Stimulated activated CD4-positive, alpha-beta T cell treated with anti-CD3 and anti-CD28 coated beads, Interleukin-4, amount 100 ng/mL, for 24 hours (primary cell): ENCODE results near the gene SLC7A6OS.
"Not testable (repeated sequence)": the region's sequence is repeated elsewhere in the genome, so short reads cannot be mapped to it uniquely, and the experiment has no call there.

ENCODE experiments used
- DNase-seq: peaks from one replicate; pipeline ENCODE4 v3.0.0-alpha.2; 2020

The SLC7A6OS gene

DNA sequence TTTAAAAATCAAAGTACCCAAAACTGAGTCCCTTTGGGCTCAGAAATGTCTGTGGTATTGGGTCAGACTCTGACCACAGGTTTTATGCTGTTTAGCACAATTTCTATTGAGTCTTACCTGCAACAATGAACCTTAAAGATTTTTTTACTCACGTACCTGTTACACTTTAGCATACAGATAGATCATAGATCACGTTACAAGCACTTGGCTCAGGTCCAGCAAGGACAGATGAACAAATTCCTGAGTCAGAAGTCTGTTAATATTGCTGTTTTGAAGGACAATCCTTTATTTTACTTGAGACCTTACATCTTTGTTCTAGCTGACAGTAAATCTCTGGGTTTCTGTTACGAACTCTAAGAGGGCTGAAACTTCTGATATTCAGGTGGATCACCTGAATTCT, 12.8 kb downstream of the SLC7A6OS start:
- no peak for DNase-seq

DNA sequence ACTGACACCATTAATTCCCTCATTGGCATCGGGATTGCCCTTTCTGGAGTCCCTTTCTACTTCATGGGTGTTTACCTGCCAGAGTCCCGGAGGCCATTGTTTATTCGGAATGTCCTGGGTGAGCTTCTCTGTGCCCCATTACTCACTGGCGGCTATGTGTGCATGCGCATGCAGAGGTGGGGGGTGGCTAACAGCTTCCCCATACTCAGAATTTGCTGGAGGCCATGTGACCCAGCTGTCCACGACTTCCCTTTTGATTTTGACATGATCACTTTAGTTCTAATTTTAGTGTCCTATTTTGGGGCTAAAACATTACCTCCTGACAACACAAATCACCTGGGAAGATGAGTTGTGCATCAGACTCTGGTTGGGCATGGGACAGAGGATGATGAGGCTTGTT, 14.1 kb downstream of the SLC7A6OS start:
- no peak for DNase-seq

DNA sequence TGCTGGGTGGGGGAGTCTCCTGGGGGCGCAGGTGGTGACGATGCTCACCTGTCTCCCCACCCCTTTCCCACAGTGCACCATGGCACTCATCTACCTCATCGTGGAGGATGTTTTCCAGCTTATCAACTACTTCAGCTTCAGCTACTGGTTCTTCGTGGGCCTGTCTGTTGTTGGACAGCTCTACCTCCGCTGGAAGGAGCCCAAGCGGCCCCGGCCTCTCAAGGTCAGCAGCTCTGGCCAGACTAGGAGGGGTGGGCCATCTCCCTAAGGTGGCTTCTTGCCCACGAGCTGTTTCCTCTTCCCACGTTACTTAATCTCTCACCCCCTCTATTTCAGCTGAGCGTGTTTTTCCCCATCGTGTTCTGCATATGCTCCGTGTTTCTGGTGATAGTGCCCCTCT, 14.5 kb downstream of the SLC7A6OS start:
- no peak for DNase-seq

DNA sequence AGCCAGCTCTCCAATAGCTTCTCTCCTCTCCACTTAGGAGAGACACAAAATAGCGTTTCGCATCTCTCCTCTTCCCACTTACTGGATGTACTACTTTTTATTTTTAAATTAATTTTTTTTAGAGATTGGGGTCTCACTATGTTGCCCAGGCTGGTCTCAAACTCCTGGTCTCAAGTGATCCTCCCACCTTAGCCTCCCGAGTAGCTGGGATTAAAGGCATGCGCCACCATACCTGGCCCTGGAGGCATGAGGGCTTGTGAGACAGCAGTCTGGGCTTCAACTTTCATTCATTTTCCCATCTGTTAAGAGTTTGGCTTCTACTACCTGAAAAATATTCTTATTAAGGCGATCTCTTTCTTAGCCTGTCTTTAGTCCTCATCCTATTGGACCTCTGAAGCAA, 18.3 kb downstream of the SLC7A6OS start:
- DNase-seq, result no peak

DNA sequence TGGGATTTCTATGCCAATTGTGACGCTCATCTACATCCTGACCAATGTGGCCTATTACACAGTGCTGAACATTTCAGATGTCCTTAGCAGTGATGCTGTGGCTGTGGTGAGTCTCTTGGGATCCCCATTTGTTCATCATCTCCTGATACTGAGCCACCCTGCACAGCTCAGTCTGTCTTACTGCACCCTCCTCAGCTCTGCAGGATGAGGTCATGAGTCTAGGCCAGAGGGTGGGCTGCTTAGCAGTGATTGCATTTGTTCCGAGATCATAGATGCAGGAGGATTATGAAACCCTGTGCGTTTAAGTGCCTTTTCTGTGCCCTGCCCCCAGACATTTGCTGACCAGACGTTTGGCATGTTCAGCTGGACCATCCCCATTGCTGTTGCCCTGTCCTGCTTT, 19.5 kb downstream of the SLC7A6OS start:
- no peak for DNase-seq

DNA sequence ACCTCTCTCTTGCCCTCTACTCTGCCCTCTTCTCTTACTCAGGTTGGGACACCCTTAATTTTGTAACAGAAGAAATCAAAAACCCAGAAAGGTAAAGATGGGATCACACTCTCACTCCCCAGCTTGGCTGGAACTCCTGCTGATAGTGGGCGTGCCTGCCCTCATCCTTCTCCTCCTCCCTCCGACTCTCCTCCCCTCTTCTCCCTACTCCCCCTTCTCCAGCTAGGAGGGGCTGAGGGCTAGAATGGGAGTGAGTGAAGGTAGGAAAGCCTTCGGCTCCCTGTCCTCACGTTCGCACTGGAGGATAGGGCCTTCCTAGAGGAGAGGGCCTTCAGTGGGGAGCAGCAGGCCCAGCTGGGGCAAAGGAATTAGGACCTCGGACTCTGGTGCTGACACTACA, 20.3 kb downstream of the SLC7A6OS start:
- DNase-seq, result no peak

DNA sequence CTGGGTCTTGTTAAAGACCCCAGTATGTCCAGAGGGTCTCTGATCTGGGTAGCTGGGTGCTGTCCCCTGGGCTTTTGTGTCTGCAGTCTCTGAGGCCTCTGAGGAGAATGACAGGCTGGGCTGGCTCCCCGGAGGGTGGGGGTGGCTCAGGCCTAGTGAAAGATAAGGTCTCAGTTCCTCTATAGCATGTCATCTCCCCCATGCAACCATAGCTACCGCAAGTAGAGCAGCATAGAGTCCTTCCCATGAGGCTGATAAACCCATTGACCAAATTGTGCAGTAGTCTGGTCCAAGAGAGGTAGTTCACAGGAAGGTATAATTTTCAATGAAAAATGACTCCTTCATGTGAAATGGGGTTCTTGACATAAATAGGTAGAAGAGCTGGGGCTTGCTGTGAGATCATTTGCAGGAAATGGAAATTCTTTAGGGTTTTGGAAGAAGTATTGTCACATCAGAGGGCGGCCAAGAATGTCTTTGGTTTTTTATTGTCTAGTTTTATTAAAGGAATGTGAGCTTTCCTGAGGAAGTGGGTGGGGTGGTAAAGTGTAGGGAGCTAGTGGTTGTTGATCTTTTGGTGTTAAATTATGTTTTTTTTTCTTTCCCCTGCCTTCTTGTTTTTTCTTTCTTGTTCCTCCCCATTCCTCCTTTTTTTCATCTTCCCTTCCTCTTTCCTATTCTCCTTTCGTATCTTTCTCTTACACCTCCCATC, 21.0 kb downstream of the SLC7A6OS start:
- peak; percentile 54 for DNase-seq

DNA sequence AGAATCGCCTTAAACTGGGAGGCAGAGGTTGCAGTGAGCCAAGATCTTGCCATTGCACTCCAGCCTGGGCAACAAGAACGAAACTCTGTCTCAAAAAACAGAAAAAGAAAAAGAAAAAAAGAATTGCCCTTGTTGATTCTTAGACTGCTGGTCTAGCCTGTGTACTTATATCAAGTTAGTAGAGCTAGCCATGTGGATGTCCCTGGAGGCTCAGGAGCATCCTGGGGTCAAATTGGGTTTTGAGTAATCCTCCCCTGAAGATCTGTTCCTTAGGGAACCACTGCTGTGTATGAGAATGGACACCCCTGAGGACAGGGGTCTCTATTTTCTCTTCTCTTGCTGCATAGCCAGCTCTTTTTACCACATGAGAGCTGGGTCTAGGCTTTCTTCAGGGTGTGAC, 21.5 kb downstream of the SLC7A6OS start:
- no peak for DNase-seq

DNA sequence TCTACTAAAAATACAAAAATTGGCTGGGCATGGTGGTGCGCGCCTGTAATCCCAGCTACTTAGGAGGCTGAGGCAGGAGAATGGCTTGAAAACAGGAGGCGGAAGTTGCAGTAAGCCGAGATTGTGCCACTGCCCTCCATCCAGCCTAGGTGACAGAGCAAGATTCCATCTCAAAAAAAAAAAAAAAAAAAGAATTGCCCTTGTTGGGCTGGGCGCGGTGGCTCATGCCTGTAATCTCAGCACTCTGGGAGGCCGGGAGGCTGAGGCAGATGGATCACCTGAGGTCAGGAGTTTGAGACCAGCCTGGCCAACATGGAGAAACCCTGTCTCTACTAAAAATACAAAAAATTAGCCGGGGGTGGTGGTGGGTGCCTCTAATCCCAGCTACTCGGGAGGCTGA, 21.9 kb downstream of the SLC7A6OS start:
- DNase-seq, result not testable (repeated sequence)

DNA sequence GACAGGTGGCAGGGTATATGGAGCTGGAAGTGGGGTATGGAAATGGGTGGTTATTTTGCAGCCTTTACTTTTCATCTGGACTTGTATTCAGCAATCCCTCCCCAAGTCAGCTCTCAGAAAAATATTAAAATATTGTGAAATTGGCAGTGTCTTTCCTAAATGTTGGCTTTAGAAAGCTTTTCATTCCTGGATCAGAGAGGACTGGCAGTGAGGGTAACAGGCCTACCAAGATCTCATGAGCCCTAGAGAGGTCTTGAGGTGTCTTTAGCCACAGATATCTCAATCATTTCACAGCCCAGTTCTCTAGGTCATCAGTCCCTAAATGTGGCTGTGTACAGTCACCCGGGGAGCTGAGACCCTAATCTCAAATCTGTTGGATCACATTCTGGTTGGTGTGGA, 22.5 kb downstream of the SLC7A6OS start:
- no peak for DNase-seq

DNA sequence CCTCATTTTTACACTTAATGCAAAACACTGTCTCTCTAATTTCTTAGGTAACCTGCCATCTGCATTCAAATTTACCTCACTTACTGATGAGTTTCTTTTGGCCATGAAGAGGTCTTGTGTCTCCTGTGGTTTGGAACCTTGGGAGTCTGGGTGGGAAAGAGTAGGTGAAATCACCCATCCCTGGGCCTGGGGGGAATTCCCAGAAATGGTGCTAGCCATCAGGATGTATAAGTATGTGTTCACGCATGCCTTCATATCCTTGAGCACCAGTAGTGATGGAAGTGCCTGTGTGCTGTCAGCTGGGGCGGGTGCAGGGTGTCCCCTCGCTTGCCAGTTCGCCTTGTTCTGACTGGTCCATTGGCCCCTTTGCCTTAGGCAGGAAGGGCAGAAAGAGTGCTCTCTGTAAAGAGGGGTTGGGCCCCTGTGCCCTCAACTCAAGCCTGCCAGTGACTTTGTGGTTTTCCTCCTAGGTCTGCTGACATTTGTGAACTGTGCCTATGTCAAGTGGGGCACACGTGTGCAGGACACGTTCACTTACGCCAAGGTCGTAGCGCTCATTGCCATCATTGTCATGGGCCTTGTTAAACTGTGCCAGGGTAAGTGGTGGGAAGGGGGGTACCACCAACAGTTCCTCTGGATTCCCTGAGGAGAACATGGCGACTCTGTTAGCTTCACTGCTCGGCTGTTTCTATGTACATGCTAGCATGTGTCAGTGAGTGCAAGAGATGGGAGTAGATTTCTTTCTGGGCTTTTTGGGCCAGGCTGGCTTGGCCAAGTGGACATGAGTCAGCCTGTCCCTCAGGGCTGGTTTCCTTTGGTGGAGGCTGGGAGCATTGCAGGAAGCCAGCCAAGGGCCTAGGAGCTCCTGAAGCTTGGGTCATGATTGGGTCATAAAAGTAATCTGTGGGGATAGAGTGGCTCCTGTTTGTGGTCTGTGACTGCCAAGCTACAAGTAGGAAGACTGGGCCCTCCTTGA, 23.2 kb downstream of the SLC7A6OS start:
- DNase-seq, result no peak

DNA sequence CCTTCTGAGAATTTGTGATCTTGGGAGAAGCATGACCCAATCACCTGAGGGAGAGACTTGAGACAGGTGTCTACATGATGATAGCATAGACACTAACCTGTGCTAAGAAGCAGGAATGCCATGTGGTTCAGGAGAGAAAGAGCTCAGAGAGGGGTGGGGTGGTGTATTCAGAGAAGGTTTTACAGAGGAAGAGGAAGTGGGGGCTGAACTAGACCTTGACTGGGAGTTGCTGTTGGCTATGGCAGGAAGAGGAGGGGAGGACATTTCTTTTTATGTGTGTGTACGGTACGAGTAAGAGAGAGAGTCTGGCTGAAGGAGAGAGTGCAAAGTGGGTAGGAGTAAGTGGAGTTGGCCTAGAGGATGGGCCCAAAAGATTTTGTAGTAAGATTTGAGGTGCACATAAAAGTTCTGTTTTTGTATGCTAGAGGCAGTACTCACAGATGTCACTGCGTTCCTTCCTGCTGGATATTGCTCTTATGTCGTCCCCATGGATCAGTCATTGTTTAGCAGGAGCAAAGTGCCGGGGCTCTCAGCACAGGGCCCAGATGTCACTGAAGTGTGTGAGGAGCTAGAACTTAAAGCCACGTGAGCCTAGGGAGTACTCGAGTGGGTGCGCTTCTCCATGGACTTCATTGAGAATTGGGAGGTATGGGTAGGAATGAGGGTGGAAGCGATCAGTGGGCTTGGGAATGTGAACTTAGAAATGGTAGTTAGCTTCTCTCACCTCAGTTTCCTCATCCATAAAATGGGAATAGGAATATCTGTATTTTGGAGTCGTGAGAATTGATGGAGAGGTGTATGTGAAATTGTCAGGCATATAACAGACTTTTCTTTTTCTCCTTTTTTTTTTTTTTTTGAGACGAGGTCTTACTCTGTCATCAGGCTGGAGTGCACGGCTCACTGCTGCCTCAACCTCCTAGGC, 24.3 kb downstream of the SLC7A6OS start:
- DNase-seq, result no peak

DNA sequence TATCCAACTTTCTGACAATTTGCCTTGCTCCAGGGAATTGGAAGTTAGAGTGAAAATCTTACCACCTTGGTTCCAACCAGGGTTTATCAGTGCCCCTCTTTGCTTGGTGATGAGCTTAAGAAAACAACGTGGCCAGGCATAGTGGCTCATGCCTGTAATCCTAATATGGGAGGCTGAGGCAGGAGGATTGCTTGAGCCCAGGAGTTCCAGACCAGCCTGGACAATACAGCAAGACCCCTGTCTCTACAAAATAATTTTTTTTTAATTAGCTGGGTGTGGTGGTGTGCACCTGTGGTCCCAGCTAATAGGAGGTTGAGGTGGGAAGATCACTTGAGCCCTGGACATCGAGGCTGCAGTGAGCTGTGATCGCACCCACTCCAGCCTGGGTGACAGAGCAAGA, 25.1 kb downstream of the SLC7A6OS start:
- DNase-seq, result no peak

DNA sequence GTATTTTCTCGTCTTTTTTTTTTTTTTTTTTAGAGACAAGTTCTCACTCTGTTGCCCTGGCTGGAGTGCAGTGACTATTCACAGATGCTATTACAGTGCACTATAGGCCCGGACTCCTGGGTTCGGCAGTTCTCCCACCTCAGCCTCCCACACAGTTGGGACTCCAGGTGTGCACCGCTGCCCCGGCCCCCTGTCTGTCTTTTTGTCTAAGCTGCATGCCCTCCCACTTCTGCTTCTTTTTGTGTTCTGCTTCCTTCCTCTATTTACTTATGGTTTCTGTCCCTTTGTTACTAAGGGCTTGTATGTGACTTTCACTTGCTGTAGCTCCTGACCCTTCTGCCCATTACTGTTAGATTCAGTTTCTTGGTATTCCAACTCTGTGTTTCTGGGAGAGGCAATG, 25.9 kb downstream of the SLC7A6OS start:
- DNase-seq, result no peak

DNA sequence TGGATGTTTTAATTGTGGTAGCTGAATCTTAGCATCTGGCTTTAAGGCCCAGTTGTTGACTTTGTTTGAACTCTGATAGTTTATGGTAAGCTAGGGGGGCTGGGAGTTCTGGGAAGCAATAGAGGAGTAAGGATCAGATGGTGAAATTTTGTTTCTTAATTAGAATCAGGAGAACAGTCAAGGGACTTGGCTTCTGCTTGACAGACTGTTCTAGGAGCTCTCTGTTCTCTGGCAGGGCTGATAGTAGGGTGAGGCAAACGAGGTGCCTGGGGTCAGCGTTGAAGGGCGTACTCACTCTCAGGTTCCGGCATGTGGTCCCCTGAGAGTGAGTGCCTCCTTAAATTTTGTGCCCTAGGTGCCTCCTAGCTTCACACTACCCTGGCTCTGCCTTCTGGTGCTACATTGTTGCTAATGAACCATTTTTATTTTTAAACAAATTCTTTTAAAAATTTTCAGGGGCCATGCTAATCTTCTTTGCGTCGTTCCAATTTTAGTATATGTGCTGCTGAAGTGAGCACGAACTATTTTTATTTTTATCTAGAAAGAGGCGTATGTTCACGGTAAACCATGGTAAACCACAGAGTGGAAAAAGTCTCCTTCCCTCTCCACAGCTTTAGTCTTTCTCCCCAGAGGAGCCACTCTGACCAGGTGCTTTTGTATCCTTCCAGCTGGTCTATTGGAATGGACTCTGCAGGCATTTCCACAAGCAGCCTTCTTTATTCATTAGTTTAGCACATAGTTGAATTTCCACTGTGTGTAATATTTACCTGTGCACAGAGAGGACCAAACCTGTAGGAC, 26.7 kb downstream of the SLC7A6OS start:
- DNase-seq, result no peak

DNA sequence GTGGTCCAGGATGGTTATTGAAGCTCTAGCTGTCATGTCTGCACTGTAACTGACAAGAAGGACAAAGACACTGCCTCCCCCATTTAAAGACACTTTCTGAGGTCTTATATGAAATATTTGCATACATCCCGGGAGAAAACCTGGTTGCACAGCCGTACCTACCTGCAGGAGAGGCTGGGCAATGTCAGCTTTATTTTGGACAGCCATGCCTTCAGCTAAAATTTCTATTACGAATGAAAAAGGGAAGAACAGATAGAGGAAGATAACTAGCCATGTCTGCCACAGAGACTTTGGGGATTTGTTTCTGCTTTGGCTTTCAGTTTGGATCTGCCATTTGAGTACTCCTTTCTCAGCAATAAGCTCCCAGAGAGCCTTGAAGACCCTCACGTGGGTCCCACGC, 27.4 kb downstream of the SLC7A6OS start:
- no peak for DNase-seq

DNA sequence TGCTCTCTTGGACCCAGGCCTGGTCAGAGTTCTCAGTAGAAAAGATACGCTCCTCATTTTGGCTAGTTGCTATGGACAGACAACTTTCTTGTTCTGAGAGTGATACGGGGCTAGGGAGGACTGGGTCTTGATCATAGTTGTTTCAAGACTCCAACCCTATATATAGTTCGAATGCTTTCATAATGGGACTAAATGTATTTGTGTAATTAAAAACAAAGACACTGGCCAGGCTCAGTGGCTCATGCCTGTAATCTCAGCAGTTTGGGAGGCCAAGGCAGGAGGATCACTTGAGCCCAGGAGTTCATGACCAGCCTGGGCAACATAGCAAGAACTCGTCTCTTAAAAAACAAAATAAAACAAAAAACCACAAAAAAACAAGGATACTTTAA, 28.7 kb downstream of the SLC7A6OS start:
- no peak for DNase-seq

DNA sequence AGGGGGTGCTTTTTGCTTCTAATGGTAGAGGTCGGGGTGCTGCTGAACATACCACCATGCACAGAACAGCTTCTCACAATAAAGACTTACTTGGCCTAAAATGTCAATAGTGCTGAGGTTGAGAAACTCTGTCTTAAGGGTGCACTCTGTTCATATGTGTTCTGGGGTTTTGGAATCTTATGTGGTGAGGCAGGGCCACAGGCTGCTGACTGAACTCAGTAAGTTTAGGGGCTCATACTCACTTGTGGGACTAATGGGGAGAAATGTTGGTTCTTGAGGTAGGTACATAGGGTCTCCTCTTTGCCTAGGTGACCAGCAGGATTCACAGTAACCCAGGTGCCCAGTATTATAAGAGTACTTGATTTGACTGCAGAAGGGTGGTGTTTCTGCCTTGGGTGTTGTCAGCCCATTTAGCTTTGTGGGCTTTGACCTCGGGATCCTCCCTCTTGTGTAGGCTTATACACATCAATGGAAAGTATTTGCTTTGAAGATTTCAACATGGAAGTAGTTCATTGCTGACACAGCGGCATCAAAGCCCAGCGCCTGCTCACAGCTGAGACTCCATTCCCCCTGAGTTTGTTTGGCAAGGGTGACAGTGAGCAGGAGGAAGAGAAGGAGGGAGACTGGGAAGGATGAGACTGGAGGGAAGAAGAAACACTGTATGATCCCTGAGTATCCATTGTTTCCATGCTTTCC, 29.2 kb downstream of the SLC7A6OS start:
- no peak for DNase-seq

DNA sequence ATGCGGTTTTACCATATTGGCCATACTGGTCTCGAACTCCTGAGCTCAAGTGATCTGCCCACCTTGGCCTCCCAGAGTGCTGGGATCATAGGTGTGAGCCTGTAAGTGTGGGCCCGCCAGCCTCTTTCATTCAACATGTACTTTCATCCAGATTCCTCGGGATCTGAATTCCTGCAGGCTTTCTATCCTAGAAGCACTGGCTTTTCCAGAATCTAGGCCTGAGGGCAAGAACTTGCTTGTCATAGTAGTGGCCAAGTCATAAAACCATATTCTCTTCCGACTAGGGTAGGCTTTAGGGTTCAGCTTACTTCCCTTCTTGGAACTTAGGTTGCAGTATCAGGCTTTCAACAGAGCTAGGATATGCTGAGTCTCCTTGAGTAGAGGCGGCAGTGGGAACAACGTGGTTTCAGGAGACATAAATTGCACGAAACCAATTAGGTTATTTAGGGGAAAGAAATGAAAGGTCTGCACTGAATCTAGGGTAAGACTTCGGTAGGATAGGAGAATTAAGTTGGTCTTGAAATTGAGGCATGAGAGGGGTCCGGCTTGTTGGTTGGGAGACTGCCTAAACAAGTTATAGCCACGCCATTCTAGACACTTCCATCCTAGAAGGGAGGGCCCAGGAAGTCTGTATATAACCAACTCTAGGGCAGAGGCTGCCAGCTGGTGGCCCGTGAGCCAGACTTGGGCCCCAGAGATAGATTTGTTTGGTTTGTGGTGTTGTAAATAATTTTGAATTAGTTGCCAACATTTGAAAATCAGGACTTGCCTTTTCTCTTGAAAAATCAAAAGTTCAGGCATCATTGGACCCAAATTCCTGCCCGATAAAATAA, 30.8 kb downstream of the SLC7A6OS start:
- DNase-seq, result no peak

DNA sequence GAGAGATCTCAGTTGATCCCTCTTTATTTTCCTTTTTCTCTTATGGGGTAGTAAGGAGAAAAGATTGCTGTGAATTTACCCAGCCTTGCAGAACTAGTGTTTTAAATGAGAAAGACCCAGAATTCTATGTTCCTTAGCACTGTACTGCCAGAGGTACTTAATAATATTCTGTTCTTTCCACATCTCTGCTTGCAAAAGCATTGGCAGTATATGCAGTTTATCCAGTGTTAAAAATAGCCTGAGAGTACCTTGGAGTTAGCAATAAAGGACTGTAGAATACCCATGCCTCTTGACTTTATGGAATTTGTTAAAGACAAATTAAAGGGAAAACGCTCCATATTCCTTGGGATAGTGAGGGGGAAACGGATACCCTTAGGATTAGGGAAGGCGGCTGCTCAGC, 34.5 kb downstream of the SLC7A6OS start:
- no peak for DNase-seq
